ENCODE measurements around the gene CNIH1. TPM values are rescaled to one million over a fixed set of nuclear protein-coding genes. Genes with fewer than 3 reads are reported as not detected.
"Not testable (repeated sequence)": the region's sequence is repeated elsewhere in the genome, so short reads cannot be mapped to it uniquely, and the experiment has no call there.

The CNIH1 gene
- total RNA-seq, 1 donor from 2014 or later: 105 TPM

- H3K27me3 ChIP-seq (ENCODE audit: control insufficient read depth, insufficient read depth, low read length): no peaks in the 10 kb centered on the region
- no peak for TF ChIP-seq CTCF (IDR thresholded peaks at IDR 0.05; ENCODE audit: insufficient read depth, low read length, poor library complexity, severe bottlenecking)
- H3K4me3 ChIP-seq (ENCODE audit: low read depth, low read length): no peak overlapping the region
- no peak for DNase-seq (ENCODE audit: low read depth)
- H3K36me3 ChIP-seq (ENCODE audit: control insufficient read depth, insufficient read depth, low read length): no peaks in the 10 kb centered on the region
Measured at GRCh38 chr14:54459106-54459505, 17.9 kb upstream of the CNIH1 start.

- DNase-seq (ENCODE audit: low read depth); H3K4me3 ChIP-seq (ENCODE audit: low read depth, low read length); H3K36me3 ChIP-seq (ENCODE audit: control insufficient read depth, insufficient read depth, low read length); H3K27me3 ChIP-seq (ENCODE audit: control insufficient read depth, insufficient read depth, low read length): not testable (repeated sequence)
Measured at GRCh38 chr14:54458536-54458935, 17.4 kb upstream of the CNIH1 start.

GRCh38 chr14:54457609-54457996 lies 16.4 kb upstream of the CNIH1 start:
- H3K27me3 ChIP-seq (ENCODE audit: control insufficient read depth, insufficient read depth, low read length): no peaks in the 10 kb centered on the region
- DNase-seq (ENCODE audit: low read depth): no peak
- H3K4me3 ChIP-seq (ENCODE audit: low read depth, low read length): no peak overlapping the region
- no peak for TF ChIP-seq CTCF (IDR thresholded peaks at IDR 0.05; ENCODE audit: insufficient read depth, low read length, poor library complexity, severe bottlenecking)
- no peaks in the 10 kb centered on the region for H3K36me3 ChIP-seq (ENCODE audit: control insufficient read depth, insufficient read depth, low read length)

- not testable (repeated sequence) for DNase-seq (ENCODE audit: low read depth)
Measured at GRCh38 chr14:54456820-54457608, 15.8 kb upstream of the CNIH1 start.

GRCh38 chr14:54455363-54455762 lies 14.2 kb upstream of the CNIH1 start:
- Histone ChIP-seq H3K36me3 (ENCODE audit: control insufficient read depth, insufficient read depth, low read length) (no peaks in the 10 kb centered on the region), H3K27me3 (ENCODE audit: control insufficient read depth, insufficient read depth, low read length) (no peaks in the 10 kb centered on the region), H3K4me3 (ENCODE audit: low read depth, low read length) (no peak overlapping the region)
- DNase-seq (ENCODE audit: low read depth): no peak
- TF ChIP-seq CTCF (IDR thresholded peaks at IDR 0.05; ENCODE audit: insufficient read depth, low read length, poor library complexity, severe bottlenecking): no peak

More at GRCh38 chr14:54456820-54457608, 15.8 kb upstream of the CNIH1 start:
- not testable (repeated sequence) for H3K27me3 ChIP-seq (ENCODE audit: control insufficient read depth, insufficient read depth, low read length); H3K4me3 ChIP-seq (ENCODE audit: low read depth, low read length); H3K36me3 ChIP-seq (ENCODE audit: control insufficient read depth, insufficient read depth, low read length)

- H3K4me3 ChIP-seq (ENCODE audit: low read depth, low read length); H3K36me3 ChIP-seq (ENCODE audit: control insufficient read depth, insufficient read depth, low read length); H3K27me3 ChIP-seq (ENCODE audit: control insufficient read depth, insufficient read depth, low read length); DNase-seq (ENCODE audit: low read depth): not testable (repeated sequence)
Measured at GRCh38 chr14:54453990-54454389, 12.8 kb upstream of the CNIH1 start.

- no peak for TF ChIP-seq CTCF (IDR thresholded peaks at IDR 0.05; ENCODE audit: insufficient read depth, low read length, poor library complexity, severe bottlenecking)
- Histone ChIP-seq H3K4me3 (ENCODE audit: low read depth, low read length) (no peak overlapping the region), H3K27me3 (ENCODE audit: control insufficient read depth, insufficient read depth, low read length) (no peaks in the 10 kb centered on the region), H3K36me3 (ENCODE audit: control insufficient read depth, insufficient read depth, low read length) (no peaks in the 10 kb centered on the region)
- DNase-seq (ENCODE audit: low read depth): no peak
Measured at GRCh38 chr14:54453252-54453651, 12.1 kb upstream of the CNIH1 start.

Measured in kidney epithelial cell (primary cell).